Ascending aorta (tissue), 2 donors: Measurements from ENCODE around the gene FANCC. TPM values are rescaled to one million over a fixed set of nuclear protein-coding genes. Genes with fewer than 3 reads are reported as not detected.
"Not testable (repeated sequence)": the region's sequence is repeated elsewhere in the genome, so short reads cannot be mapped to it uniquely, and the experiment has no call there.

Experiments
- DNase-seq, 2 donors: peaks; one replicate each; pipeline ENCODE4 v3.0.0-alpha.2; 2019; ENCODE audit warnings: low spot score in 2 of 2
- H3K27ac ChIP-seq, 2 donors: fragments of 200-600 bp; sonication (generic); one replicate each; pipeline ENCODE4 v1.5.1; 2016 to 2017; ENCODE audit warnings: mild to moderate bottlenecking in 1 of 2
- H3K27me3 ChIP-seq: fragments of 200-600 bp; sonication (generic); one replicate; pipeline ENCODE4 v1.5.1; 2017
- H3K36me3 ChIP-seq, 2 donors: fragments of 200-600 bp; sonication (generic); one replicate each; pipeline ENCODE4 v1.5.1; 2016
- H3K4me1 ChIP-seq, 2 donors: fragments of 200-600 bp; sonication (generic); one replicate each; pipeline ENCODE4 v1.5.1; 2016 to 2017; ENCODE audit warnings: mild to moderate bottlenecking in 1 of 2
- H3K4me3 ChIP-seq, 2 donors: fragments of 200-600 bp; sonication (generic); one replicate each; pipeline ENCODE4 v1.5.1; 2016 to 2017; ENCODE audit warnings: mild to moderate bottlenecking in 1 of 2
- H3K9me3 ChIP-seq, 2 donors: fragments of 200-600 bp; sonication (generic); one replicate each; pipeline ENCODE4 v1.5.1; 2016
- intact Hi-C: fragments of 100-400 bp; cut with DNase I; formaldehyde crosslinking; loops from one replicate; pipeline ENCODE4 v1.15.1; 2023
- total RNA-seq: library from RNA; depleted of rRNA; stranded (reverse); fragments of >200 nt; gene quantifications from one replicate; pipeline ENCODE4 v1.1.0, GENCODE V29; 2016
- TF ChIP-seq, protein P1 (sequence below), 3 experiments: fragments of 200-600 bp in 2 of 3; fragments of 450-650 bp in 1 of 3; sonication (generic) in 2 of 3; IDR thresholded peaks; one replicate each; pipeline ENCODE4 v1.5.1; 2016 to 2019; ENCODE audit warnings: antibody characterized with exemption in 3 of 3, mild to moderate bottlenecking in 1 of 3, moderate library complexity in 1 of 3

Gene FANCC
- total RNA-seq, 1 donor from 2014 or later = 0.64 TPM

DNA sequence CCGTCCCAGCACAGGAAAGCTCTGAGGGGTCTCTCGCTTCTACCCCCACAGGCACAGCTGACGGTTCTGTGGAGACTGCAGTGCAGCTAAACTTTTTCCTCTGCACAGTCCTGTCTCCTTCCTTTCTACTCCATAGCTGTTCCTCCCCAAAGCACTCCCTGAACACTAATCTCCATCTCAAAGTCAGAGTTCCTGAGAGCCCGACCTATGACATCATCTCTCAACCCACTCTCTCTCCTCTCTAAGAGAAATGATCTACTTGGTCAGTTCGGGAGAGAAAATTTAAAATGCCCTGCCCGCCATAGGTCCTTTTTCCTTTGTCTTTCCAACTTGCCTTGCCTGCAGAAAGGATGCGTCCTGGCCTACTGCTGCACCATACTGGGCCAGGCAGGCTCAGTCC lies 90.6 kb downstream of the FANCC start:
- TF ChIP-seq, protein P1, sequence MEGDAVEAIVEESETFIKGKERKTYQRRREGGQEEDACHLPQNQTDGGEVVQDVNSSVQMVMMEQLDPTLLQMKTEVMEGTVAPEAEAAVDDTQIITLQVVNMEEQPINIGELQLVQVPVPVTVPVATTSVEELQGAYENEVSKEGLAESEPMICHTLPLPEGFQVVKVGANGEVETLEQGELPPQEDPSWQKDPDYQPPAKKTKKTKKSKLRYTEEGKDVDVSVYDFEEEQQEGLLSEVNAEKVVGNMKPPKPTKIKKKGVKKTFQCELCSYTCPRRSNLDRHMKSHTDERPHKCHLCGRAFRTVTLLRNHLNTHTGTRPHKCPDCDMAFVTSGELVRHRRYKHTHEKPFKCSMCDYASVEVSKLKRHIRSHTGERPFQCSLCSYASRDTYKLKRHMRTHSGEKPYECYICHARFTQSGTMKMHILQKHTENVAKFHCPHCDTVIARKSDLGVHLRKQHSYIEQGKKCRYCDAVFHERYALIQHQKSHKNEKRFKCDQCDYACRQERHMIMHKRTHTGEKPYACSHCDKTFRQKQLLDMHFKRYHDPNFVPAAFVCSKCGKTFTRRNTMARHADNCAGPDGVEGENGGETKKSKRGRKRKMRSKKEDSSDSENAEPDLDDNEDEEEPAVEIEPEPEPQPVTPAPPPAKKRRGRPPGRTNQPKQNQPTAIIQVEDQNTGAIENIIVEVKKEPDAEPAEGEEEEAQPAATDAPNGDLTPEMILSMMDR (IDR thresholded peaks at IDR 0.05) = no peak
- no peaks in the 10 kb centered on the region for H3K4me1 ChIP-seq
- no peaks in the 10 kb centered on the region for H3K27me3 ChIP-seq
- intact Hi-C loops = no loop called here
- H3K9me3 ChIP-seq = no peaks in the 10 kb centered on the region
- H3K36me3 ChIP-seq = no peaks in the 10 kb centered on the region
- no peak overlapping the region for H3K27ac ChIP-seq
- no peak for DNase-seq
- H3K4me3 ChIP-seq = no peak overlapping the region

- H3K27ac ChIP-seq = no peak overlapping the region
- intact Hi-C loops = no loop called here
Measured at GRCh38 chr9:95225726-95226106, 91.8 kb downstream of the FANCC start.

DNA sequence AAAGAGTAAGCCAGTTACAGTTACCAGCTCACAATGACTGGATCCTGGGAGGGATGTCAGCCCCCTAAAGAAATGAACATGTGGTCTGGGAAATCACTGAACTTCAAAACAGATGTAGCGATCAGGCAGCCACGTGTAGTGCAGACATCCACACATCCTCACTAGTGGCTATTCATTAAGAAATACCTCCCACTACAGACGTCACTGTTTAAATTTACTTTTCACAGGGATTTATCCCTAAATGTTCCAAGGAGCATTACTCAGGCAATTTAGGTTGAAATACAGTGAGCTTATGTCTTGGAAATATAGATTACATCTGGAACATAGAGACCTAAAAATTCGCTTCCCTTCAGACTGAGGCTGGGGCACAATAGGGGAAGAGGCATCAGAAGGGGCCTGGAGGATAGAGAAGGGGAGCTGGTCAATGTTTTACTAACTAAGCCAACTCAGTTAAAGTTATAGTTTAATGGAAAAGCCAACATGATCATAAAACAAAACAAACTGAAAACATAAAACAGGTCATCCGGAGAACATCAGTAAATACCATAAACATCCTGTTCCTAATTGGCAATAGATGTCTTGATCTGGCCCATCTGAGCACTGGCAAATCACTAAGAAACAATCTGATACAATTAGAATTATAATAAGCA lies 92.3 kb downstream of the FANCC start:
- Histone ChIP-seq H3K9me3 (no peaks in the 10 kb centered on the region), H3K4me3 (no peak overlapping the region), H3K27me3 (no peaks in the 10 kb centered on the region), H3K27ac (no peak overlapping the region), H3K4me1 (no peaks in the 10 kb centered on the region), H3K36me3 (no peaks in the 10 kb centered on the region)
- intact Hi-C loops = no loop called here
- no peak for DNase-seq
- TF ChIP-seq, protein P1 (IDR thresholded peaks at IDR 0.05) = no peak

More at GRCh38 chr9:95225726-95226106, 91.8 kb downstream of the FANCC start:
- TF ChIP-seq, protein P1 (IDR thresholded peaks at IDR 0.05) = no peak
- no peaks in the 10 kb centered on the region for H3K27me3 ChIP-seq
- no peak overlapping the region for H3K4me3 ChIP-seq
- no peak for DNase-seq
- H3K9me3 ChIP-seq = no peaks in the 10 kb centered on the region
- no peaks in the 10 kb centered on the region for H3K36me3 ChIP-seq
- H3K4me1 ChIP-seq = no peaks in the 10 kb centered on the region

DNA sequence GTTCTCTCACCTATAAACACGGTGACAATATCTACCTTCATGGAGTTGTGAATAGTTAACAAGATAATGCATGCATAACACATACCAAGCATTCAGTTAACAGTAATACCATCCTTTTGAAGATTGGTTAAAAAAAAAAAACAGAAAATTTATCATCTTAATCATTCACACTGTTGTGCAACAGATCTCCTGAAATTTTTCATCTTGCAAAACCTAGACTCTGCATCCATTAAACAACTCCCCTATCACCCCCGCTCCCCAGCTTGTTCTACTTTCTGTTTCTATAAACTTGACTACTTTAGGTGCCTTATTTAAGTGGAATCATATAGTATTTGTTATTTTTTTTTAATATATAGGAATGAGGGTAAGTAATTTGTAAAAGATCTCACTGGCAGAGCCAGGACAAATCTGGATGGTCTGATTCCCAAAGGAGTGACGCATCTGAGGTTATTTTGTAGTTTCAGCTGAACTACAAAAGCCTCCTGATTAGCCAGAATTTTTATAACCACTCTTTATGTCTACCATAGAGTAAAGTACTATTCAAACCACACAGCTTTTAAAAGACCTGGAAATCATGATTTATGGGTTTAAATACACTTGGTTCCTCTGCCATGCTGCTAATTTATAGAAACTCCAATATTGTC lies 93.0 kb downstream of the FANCC start:
- Histone ChIP-seq H3K27ac (no peak overlapping the region), H3K27me3 (no peaks in the 10 kb centered on the region), H3K9me3 (no peaks in the 10 kb centered on the region), H3K4me1 (no peaks in the 10 kb centered on the region), H3K36me3 (no peaks in the 10 kb centered on the region), H3K4me3 (no peak overlapping the region)
- no peak for DNase-seq
- TF ChIP-seq, protein P1 (IDR thresholded peaks at IDR 0.05) = no peak
- intact Hi-C loops = no loop called here

DNA sequence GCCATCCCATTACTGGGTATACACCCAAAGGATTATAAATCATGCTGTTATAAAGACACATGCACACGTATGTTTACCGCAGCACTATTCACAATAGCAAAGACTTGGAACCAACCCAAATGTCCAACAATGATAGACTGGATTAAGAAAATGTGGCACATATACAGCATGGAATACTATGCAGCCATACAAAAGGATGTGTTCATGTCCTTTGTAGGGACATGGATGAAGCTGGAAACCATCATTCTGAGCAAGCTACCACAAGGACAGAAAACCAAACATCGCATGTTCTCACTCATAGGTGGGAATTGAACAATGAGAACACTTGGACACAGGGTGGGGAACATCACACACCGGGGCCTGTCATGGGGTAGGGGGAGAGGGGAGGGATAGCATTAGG lies 97.2 kb downstream of the FANCC start:
- H3K27ac ChIP-seq, H3K27me3 ChIP-seq, H3K36me3 ChIP-seq, H3K4me3 ChIP-seq, DNase-seq, H3K4me1 ChIP-seq, intact Hi-C loops, H3K9me3 ChIP-seq: not testable (repeated sequence)

- Histone ChIP-seq H3K27me3 (no peaks in the 10 kb centered on the region), H3K4me3 (no peak overlapping the region), H3K4me1 (no peaks in the 10 kb centered on the region), H3K9me3 (no peaks in the 10 kb centered on the region), H3K36me3 (no peaks in the 10 kb centered on the region), H3K27ac (no peak overlapping the region)
- DNase-seq = no peak
- TF ChIP-seq, protein P1 (IDR thresholded peaks at IDR 0.05) = no peak
- intact Hi-C loops = no loop called here
Measured at GRCh38 chr9:95218773-95219172, 98.7 kb downstream of the FANCC start.
